Islet of Langerhans (tissue), 1 donor: Measurements from ENCODE around the gene PPP1R18.
"Not testable (repeated sequence)": the region's sequence is repeated elsewhere in the genome, so short reads cannot be mapped to it uniquely, and the experiment has no call there.

Source experiments
- FAIRE-seq: peaks from one replicate; lab custom pipeline; 2011; peaks lifted over from hg19 to GRCh38; lab: Jason Lieb, UNC

Gene PPP1R18

DNA sequence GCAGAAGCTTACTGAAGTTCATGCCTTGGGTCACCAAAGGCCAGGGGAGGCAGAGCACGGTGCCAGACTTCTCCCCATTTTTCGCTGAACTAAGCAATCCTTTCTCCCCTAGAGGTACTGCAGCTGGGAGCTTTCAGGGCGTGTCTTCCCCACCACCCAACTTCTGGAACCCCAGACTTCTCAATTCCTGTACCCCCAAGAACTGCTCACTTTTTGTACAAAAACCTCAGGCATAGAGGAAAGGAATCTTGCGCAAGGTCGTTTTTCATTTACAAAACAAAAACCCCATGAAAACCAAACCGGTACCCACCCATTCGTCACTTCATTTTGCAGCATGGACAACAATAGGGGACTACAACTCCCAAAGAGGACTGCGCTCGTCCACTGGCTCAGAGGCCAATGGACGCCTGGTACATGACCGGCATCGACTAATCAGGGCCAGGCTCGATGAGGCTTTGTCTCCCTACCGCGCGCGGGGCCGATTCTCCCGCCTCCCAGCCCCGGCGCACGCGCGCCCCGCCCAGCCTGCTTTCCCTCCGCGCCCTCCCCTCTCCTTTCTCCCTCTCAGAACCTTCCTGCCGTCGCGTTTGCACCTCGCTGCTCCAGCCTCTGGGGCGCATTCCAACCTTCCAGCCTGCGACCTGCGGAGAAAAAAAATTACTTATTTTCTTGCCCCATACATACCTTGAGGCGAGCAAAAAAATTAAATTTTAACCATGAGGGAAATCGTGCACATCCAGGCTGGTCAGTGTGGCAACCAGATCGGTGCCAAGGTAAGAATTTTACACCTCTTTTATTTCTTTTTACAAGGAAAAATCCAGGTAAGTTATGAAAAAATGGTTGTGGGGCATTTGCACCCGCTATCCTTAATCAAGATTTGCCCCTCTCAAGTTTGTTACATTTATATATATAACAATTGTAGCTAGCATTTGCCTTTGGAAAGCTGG, 33.6 kb upstream of the PPP1R18 start, which contains the start of gene TUBB:
Gene TUBB (plus strand): TSS at position 562 of the 947 bp plus-strand sequence. CDS start 155 bp downstream, at position 717.
- FAIRE-seq: peak; percentile 61

DNA sequence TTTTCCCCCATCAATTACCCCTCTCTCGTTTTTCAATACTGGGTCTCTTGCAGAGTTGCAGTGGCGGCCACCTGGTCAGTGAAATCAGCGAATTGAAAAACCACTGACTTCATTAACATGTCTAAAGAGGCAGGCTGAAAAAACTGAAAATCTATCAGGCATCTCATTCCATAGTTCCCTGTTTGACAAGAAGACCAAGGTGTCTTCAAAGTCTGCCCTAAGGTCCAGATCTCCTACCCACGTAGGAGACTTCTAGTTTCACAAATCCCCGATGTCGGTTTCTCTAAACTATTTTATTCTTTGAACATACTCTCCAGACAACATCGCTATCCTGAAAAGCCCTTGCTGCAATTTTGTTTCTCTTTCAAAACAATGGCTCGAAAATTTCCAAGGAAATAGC, 32.9 kb upstream of the PPP1R18 start:
- FAIRE-seq: no peak

DNA sequence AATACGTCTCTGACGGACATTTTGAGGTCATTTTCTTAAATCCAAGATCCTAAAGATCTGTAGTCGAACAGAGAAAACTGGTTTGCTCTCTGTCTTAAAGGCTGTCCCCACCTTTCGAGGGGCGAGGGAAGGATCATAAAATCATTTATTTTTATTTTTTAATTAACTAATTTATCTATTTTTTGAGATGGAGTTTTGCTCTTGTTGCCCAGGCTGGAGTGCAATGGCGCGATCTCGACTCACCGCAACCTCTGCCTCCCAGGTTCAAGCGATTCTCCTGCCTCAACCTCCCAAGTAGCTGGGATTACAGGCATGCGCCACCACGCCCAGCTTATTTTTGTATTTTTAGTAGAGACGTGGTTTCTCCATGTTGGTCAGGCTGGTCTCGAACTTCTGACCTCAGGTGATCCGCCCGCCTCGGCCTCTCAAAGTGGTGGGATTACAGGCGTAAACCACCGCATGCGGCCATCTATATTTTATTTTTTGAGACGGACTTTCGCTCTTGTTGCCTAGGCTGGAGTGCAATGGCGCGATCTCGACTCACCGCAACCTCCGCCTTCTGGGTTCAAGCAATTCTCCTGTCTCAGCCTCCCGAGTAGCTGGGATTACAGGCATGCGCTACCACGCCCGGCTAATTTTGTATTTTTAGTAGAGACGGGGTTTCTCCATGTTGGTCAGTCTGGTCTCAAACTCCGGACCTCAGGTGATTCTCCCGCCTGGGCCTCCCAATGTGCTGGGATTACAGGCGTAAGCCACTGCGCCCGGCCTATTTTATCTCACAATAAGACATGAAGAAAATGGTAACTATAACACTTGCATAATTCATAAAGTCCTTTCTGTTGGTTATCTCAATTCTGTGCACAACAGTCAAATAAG, 31.6 kb upstream of the PPP1R18 start:
- FAIRE-seq: not testable (repeated sequence)

DNA sequence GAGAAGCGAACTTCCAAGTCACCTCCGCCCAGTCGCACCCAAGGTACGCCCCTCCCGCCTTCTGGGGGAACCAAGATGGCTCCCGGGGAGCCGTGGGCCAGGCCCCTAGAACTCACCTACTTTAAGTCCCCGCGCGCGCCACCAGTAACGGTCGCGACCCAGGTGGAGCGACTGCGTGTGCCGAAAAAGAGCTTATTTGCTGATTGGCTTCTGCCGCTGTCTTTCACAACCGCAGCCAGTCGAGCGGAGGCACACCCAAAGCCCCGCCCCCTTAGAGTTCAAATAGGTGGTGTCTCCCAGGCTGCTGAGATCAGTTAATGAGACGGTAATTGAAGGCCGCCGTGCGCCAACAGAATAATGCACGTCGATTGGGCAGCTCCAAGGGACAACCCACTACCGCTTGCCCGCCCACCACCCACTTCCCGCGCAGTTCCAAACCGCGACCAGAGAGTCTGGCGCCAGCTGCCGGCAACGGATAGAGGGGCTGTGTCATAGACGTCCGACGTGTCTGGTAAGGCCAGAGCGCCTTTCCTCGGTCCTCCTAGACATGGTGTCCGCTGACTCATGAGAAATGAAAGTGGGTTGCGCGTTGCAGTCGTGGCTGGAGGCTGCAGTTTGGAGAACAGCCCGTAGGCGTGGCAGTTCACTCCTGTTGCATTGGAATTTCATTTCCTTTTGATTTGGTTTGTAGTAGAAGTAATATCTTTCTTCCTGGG, 30.8 kb upstream of the PPP1R18 start, which contains the start of gene MDC1:
Gene MDC1 (minus strand): TSS at position 153 of the 716 bp plus-strand sequence. CDS start 2,106 bp downstream, outside the sequence.
- FAIRE-seq: peak; percentile 69

DNA sequence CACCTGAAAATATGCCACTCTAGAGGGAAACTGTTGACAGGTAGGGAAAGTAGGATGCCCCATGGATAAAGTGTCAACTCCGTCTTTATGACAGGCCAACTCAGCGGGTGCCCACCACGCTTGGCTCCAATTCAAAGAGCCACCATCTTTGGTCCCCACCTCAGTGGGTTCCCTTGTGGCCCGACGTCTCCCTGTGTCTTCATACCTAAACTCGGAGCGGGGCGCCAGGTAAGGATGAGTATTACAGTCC, 30.4 kb upstream of the PPP1R18 start:
- FAIRE-seq: no peak

DNA sequence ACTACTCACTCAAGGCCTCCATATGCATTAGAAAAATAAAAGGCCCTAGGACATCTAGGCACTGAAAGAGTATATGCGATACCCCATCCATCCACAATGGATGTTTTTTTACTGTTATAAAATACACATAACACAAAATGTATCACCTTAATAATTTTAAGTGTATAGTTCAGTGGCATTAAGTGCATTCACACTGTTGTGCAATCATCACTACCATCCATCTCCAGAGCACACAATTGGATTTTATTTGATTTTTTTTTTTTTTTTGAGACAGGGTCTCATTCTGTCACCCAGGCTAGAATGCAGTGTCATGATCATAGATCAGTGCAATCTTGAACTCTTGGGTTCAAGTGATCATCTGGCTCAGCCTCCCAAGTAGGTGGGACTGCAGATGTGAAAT, 27.8 kb upstream of the PPP1R18 start:
- no peak for FAIRE-seq

DNA sequence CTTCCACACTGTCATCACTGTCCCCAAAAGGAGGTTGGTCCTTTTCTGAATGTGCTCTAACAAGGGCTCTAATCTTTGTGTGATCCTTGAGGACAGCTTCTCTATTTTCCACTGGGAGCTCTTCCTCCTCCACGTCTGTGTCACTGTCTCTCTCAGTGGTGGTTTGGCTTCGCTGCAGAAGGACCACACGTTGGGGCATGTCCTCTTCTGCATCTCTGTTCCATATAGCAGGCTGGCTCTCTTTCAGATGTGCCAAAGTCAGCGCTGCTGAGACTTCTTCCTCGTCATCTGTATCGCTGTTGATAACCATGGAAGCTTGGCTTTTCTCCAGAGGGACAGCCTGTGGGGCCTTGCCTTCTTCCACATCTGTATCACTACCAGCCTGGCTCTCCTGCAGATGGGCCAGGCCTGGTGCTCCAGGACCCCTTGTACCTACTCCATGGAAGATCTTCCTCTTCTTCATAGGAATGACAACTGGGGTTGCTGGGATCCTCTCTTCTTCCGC, 26.0 kb upstream of the PPP1R18 start:
- FAIRE-seq: no peak

DNA sequence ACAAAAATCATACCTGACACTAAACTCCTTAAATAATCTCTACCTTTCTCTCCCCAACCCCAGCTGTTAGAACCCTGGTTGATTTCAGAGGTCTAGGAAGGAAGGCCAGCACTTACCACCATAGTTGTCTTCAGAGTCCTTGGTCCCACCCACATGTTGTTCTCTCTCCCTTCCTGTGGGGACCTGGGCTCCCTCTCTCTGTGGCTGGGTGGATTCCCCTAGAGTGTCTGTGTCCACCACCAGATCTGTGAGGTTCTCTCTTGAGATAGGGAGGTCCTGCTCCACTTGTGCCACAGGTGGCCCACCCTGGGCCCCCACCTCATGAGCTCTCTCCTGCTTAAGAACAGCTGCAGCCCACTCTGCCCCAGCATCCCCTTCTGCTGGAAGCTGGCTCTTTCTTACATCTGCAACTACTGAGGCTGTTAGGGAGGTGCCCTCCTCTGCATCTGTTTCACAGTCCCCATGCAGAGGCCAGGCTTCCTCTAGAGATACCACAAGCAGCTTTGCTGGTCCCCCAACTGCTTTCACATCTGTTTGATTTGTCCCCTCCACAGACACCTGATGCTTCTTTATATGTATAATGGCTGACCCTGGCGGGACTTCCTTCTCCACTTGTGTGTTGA, 25.4 kb upstream of the PPP1R18 start:
- no peak for FAIRE-seq

DNA sequence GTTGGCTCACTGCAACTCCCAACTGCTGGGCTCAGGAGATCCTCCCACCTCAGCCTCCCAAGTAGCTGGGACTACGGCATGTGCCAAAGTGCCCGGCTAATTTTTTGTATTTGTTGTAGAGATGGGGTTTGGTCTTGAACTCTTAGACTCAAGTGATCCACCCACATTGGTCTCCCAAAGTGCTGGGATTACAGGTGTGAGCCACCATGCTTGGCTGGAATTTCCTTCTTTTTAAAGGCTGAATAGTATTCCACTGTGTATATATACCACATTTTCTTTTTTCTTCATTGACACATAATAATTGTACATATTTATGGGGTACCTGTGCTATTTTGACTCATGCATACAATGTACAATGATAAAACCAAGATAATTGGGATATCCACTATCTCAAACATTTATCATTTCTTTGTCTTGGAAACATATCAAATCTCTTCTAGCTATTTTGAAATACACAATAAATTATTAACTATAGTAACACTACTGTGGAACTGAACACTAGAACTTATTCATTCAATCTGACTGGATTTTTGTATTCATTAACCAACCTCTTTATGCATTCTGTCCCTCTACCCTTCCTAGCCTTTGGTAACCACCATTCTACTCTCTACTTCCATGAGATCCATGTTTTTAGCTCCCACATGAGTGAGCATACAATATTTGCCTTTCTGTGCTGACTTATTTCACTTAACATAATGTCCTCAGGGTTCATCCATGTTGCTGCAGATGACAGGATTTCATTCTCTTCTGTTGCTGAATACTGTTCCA, 22.8 kb upstream of the PPP1R18 start:
- peak; percentile 33 for FAIRE-seq

DNA sequence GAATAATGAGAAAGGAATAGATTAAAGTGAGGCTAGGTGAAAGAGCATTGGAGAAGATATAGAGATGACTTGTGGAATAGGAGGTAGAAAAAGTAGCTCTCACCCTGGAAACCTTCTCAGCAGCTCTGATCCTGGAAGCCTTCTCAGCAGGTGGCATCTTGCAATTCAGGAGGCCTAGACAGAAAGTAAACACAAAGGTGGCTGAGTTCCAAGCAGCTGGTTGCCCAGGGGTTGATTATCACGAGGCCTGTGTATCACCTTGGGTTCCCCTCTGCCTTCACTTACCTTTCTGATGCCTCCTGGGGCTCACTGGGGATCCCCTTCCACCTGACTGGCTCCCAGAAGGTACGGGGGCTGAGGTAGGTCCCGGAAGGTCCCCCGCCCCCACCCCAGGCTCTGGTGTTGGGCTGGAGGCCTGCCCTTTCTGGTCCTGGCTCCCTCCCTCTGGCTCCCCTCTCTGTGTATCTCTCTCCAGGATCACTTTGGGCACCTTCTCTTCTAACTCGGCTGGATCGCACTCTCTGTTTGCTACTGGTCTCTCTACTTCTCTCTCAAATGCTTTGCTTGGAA, 20.9 kb upstream of the PPP1R18 start:
- peak; percentile 89 for FAIRE-seq

DNA sequence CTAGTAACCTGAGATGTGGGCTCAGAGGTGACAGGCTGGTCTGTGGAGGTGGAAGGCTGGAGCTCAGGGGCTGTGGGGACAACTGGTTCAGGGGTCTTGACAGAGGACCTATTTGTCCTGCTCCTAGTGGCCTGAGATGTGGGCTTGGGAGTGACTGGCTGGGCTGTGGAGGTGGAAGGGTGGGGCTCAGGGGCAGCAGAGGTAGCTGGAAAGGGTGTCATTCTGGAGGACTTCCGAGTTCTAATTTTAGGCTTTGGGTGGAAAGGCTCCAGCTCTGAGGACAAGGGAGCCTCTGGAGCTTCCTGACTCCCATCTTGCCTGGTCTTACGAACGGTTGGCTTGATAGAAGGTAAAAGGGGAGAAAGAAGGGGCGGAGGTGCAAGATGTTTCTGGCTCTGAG, 19.2 kb upstream of the PPP1R18 start:
- FAIRE-seq: no peak

DNA sequence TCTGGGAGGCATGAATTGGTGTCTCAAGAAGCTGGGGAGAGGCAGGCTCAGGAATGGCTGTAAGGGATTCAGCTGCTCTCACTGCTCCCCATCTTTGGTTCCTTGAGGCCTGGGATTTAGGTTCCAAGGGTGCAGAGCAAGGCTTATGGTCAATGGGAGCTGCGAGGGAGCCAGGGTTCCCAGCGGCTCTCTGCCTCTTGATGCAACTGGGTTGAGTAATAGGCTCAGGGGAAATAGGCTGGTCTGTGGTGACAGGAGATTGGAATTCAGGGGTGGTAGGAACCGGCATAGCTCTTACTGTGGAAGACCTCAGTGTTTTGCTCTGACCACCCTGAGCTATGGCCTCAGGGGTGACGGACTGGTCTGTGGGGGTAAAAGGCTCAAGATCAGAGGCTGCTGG, 17.4 kb upstream of the PPP1R18 start:
- FAIRE-seq: no peak

DNA sequence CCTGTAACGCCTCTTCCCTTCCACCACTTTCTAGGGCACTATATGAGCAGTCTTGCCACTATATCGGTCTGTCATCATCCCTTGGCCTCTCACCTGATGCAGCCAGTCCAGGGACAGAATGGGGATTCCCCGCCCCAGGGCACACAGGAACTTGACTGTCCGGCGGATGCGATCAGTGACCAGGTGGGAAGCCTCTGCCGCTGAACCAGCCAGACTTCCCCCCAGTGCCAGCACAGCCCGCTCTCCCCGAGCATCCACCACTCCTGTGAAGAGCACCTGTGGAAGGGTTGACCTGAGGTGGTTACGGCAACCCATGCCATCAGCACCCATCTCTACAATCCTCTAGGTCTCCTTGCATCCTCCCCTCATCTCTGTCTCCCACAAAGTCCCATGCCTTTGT, 16.6 kb upstream of the PPP1R18 start:
- no peak for FAIRE-seq

DNA sequence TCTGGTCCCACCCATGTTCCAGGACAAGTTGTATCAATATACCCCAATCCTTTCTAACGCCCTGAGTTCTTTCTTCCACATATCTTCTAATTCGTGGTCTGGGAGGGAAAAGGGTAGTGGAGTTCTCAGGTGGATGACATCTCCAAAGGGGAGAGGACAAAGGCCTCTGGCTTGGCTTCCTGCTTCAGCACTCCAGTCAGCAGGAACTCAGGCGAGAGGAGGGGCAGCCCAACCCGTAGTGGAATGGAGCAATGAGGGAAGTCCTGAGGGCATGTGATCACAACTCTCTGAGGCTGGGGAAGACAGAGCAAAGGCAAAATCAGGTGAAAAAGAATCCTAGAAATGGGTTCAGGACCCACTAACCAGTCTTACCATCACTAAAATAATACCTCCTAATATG, 13.9 kb upstream of the PPP1R18 start:
- no peak for FAIRE-seq

DNA sequence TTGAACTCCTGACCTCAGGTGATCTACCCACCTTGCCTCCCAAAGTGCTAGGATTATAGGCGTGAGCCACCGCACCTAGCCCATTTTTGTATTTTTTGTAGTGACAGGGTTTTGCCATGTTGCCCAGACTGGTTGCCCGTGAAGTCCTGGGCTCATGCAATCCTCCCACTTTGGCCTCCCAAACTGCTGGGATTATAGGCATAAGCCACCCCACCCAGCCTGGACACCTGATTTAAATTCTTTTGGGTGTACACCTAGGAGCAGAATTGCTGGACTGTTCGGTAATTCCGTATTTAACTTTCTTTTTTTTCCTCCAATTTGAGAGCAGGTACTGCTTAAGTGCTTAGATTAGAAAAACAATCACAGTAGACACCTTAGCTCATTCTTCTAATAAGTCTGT, 10.0 kb upstream of the PPP1R18 start:
- no peak for FAIRE-seq

DNA sequence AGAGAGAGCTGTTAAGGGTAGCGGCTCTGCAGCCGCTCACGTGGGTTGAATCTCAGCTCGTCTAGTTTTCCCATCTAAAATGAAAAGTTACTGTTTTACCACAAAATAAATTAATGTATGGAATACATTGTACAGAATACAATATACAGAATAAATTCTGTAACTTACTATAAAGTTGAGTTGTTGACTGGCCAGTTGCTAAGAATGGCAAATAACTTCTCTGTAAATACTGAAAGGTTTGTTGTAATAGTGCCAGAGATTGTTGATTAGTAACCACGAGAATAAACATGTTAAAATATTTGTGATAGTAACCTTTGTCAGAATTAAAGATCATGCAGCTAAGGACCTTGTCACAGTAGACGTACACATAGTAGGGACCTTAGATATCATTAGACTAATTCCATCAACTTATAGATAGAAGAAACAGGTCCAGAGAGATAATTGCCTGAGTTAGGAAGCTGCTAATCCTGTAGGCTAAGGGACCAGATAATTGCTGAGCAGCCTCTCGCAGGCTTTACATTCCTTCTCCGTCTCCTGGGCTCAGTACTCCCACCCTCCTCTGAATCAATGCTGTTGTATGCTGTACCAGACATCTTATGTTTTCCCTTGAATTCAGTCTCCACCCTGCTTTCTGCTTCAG, 4.9 kb upstream of the PPP1R18 start:
- FAIRE-seq: no peak

DNA sequence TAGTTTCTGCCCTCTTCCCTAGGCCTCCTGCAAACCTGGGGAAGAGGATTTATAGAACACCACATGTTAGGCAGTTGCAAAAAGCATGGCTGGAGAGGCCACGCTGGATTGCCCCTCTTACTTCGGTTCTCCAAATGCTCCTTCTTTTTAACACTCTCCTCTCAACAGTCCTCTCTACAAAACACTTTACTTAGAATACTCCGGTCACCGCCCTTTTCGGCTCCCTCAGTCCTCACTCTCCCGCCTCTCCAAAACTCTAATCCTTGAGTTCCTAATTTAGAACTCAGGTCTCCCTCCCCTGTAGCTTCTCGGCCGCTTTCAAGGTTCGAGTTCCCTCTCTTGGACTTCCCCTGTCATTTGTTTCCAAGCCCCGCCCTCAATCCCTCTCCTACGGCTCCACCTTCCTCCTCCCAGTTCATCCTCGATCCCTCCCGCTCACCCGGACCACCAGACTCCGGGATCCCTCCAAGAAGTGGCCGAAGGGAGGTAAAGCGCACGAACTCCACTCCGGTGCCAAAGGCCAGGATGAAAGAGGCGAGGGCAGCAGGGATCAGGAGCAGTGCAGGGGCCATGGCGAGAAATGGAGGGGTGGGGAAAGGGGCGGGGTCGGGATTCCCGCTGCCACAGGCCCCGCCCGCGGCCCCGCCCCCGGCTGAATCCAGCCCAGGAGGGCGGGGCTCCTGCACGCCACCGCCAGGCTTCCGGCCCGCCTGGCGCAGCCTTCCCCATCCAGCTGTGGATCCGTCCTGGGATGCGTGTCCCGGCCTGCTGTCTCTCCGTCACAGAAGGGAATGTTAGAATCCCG, 4.2 kb upstream of the PPP1R18 start, which contains the start of gene NRM:
Gene NRM (minus strand): TSS at position 582 of the 805 bp plus-strand sequence. CDS start 10 bp downstream, at position 572.
- no peak for FAIRE-seq

DNA sequence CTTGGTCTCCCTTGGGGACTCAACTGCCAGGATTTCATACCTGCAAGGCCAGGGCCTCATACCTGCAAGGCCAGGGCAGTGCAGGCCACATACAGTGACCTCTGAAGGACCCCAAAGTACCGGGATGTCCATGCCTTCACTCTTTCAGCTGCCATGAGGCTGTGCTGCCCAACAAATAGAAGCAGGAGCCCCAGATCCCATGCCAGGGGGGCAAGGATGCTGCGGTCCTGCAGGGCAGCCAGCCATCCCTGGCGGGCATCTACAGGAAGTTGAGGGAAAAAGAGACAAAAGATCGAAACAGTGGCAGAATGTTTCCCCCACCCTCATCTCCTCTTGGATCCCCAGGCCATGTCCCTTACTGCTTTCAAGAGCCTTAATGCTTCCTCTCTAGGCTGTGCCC, 3.5 kb upstream of the PPP1R18 start:
- no peak for FAIRE-seq
